GM23248 (cell line): ENCODE data around the gene ASAP2. TPM values are rescaled to one million over a fixed set of nuclear protein-coding genes. Genes with fewer than 3 reads are reported as not detected.

Source experiments
- DNase-seq: peaks from one replicate; pipeline ENCODE4 v3.0.0-alpha.2; 2015
- H2AFZ ChIP-seq: fragments of 200-600 bp; sonication (generic); 2 replicates; pipeline ENCODE4 v1.6.1; 2016; ENCODE audit warnings: antibody characterized with exemption
- H3F3A ChIP-seq: fragments of 200-600 bp; sonication (generic); 2 replicates; pipeline ENCODE4 v1.6.1; 2016; ENCODE audit warnings: mild to moderate bottlenecking, antibody characterized with exemption, mixed run types; ENCODE audit not compliant: insufficient read depth
- H3K27ac ChIP-seq: fragments of 200-600 bp; sonication (generic); 2 replicates; pipeline ENCODE4 v1.5.1; 2016; ENCODE audit warnings: mild to moderate bottlenecking
- H3K27me3 ChIP-seq: fragments of 200-600 bp; sonication (generic); replicated peaks from 2 replicates; pipeline ENCODE4 v1.6.1; 2016; ENCODE audit warnings: mild to moderate bottlenecking; ENCODE audit not compliant: insufficient read depth
- H3K36me3 ChIP-seq: fragments of 200-600 bp; sonication (generic); 2 replicates; pipeline ENCODE4 v1.6.1; 2016; ENCODE audit warnings: low read depth, mild to moderate bottlenecking
- H3K4me1 ChIP-seq: fragments of 200-600 bp; sonication (generic); 2 replicates; pipeline ENCODE4 v1.6.1; 2016; ENCODE audit warnings: mild to moderate bottlenecking; ENCODE audit not compliant: insufficient read depth
- H3K4me2 ChIP-seq: fragments of 200-600 bp; sonication (generic); one replicate; pipeline ENCODE4 v1.6.1; 2016; ENCODE audit warnings: mild to moderate bottlenecking; ENCODE audit not compliant: unreplicated experiment
- H3K4me3 ChIP-seq: fragments of 200-600 bp; sonication (generic); 2 replicates; pipeline ENCODE4 v1.5.1; 2016; ENCODE audit warnings: mild to moderate bottlenecking
- H3K79me2 ChIP-seq: fragments of 200-600 bp; sonication (generic); 2 replicates; pipeline ENCODE4 v1.6.1; 2016; ENCODE audit warnings: mild to moderate bottlenecking; ENCODE audit not compliant: insufficient read depth
- H3K9ac ChIP-seq: fragments of 200-600 bp; sonication (generic); 2 replicates; pipeline ENCODE4 v1.6.1; 2016; ENCODE audit warnings: mild to moderate bottlenecking
- H3K9me2 ChIP-seq: fragments of 200-600 bp; sonication (generic); 2 replicates; pipeline ENCODE4 v1.6.1; 2016; ENCODE audit warnings: mixed run types, mild to moderate bottlenecking, moderate library complexity; ENCODE audit not compliant: insufficient read depth
- H3K9me3 ChIP-seq: fragments of 200-600 bp; sonication (generic); one replicate; pipeline ENCODE4 v1.6.1; 2017; ENCODE audit warnings: low read depth
- H4K20me1 ChIP-seq: fragments of 200-600 bp; sonication (generic); 2 replicates; pipeline ENCODE4 v1.6.0; 2016; ENCODE audit not compliant: insufficient read depth
- EZH2 ChIP-seq: fragments of 200-600 bp; sonication (generic); IDR thresholded peaks from 2 replicates; pipeline ENCODE4 v1.6.1; 2018; ENCODE audit warnings: antibody characterized with exemption, mild to moderate bottlenecking; ENCODE audit not compliant: insufficient read depth, poor library complexity, severe bottlenecking
- EZH2phosphoT487 ChIP-seq: fragments of 200-600 bp; sonication (generic); IDR thresholded peaks from 2 replicates; pipeline ENCODE4 v1.6.1; 2018; ENCODE audit warnings: antibody characterized with exemption, moderate library complexity, mild to moderate bottlenecking, low read depth; ENCODE audit not compliant: insufficient read depth
- WGBS, 2 experiments: methylation state at CpG; one replicate each; pipeline ENCODE4 v1.1.6; 2015 to 2017; ENCODE audit warnings: low lambda C conversion rate in 2 of 2, low coverage in 1 of 2; ENCODE audit errors: missing lambda C conversion rate in 2 of 2; 5-methylcytosine and 5-hydroxymethylcytosine counted together
- in situ Hi-C: fragments of 300-500 bp; cut with MboI; formaldehyde crosslinking; loops from 2 replicates; pipeline ENCODE4 v1.15.0; 2020
- polyA plus RNA-seq: library from polyadenylated mRNA; unstranded; fragments of >200 nt; fragmentation: Nextera tagmentation; extraction: Ambion mirVana; gene quantifications from 2 replicates; pipeline ENCODE4 v1.2.1, GENCODE V29; 2016
- total RNA-seq: library from RNA; depleted of rRNA; stranded (reverse); fragments of >200 nt; shearing (Covaris generic); gene quantifications from 2 replicates; pipeline ENCODE4 v1.2.3, GENCODE V29; 2014

Gene ASAP2
- total and polyA plus RNA-seq, 2 experiments from 2014 or later: 8.8 to 49.6 TPM

DNA sequence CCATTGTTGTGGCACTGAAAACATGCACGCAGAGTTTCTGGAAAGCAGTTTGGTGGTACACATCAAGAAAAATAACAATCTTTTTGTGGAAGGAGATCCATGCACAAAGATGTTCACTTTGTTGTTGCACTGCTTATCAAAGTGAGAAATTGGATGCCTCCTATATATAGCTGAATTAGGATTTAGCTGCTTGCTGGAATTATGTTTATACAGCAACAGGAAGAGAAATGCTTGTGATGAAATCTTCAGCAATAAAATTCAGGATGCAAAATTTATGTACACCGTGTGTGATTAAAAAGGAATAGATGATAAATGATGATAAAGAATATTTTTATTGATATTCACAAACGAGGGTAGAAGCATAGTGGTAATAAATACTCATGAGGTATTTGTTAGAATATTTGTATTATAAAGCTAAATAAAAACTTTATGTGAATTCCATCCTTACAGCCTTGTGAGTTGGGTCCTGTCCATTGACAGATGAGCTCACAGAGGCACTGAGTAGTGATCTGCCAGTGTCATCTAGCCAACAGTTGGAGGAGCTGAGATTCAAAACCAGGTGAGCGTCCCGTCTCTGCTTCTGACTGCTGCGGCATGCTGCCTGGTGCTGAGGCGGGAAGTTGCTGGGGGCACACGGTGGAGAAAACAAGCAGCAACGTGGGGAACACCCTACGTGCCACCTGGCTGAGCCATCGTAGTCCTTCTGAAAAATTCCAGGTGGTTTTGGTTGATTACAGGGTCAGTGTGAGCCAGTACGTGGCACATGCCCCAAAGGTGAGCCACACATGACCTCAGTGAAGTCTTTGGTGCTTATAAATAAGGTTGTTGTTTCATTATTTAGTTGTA lies 80.2 kb downstream of the ASAP2 start:
- H3F3A ChIP-seq: peaks cover 72% of the 10 kb centered on the region
- H3K9me3 ChIP-seq: no peaks in the 10 kb centered on the region
- no peaks in the 10 kb centered on the region for H3K9me2 ChIP-seq
- 82% methylated on average over 12 of the region's 12 CpGs for WGBS, 2 experiments
- in situ Hi-C loops: no loop called here
- H3K27ac ChIP-seq: peak overlapping the region; percentile 98
- H3K4me3 ChIP-seq: no peak overlapping the region
- TF ChIP-seq EZH2phosphoT487: no peak
- no peak for TF ChIP-seq EZH2
- H3K9ac ChIP-seq: peak overlapping the region; percentile 57
- H3K4me1 ChIP-seq: peaks cover 49% of the 10 kb centered on the region
- H3K4me2 ChIP-seq: peak overlapping the region; percentile 27
- peaks cover 82% of the 10 kb centered on the region for H3K79me2 ChIP-seq
- no peaks in the 10 kb centered on the region for H4K20me1 ChIP-seq
- no peaks in the 10 kb centered on the region for H3K27me3 ChIP-seq
- H3K36me3 ChIP-seq: peaks cover 24% of the 10 kb centered on the region; the same call in 1 of the 2 replicates
- DNase-seq: peak; percentile 32
- H2AFZ ChIP-seq: no peak overlapping the region

- Histone ChIP-seq H3F3A (peaks cover 72% of the 10 kb centered on the region), H3K4me1 (peaks cover 49% of the 10 kb centered on the region), H4K20me1 (no peaks in the 10 kb centered on the region), H3K9me2 (no peaks in the 10 kb centered on the region), H3K9me3 (no peaks in the 10 kb centered on the region), H3K79me2 (peaks cover 82% of the 10 kb centered on the region), H3K27ac (peak overlapping the region; percentile 98), H2AFZ (no peak overlapping the region), H3K27me3 (no peaks in the 10 kb centered on the region), H3K4me2 (peak overlapping the region; percentile 72), H3K36me3 (0 out of 2 replicates have a peak, but pooled peaks cover 18% of the 10 kb centered on the region), H3K4me3 (peak overlapping the region; percentile 43), H3K9ac (peak overlapping the region; percentile 80)
- no peak for TF ChIP-seq EZH2phosphoT487
- no peak for TF ChIP-seq EZH2
- DNase-seq: peak; percentile 99
- 31 to 33% methylated on average over 15 of the region's 15 CpGs for WGBS, 2 experiments
- in situ Hi-C loops: no loop called here
Measured at GRCh38 chr2:9287400-9288045, 80.9 kb downstream of the ASAP2 start.

DNA sequence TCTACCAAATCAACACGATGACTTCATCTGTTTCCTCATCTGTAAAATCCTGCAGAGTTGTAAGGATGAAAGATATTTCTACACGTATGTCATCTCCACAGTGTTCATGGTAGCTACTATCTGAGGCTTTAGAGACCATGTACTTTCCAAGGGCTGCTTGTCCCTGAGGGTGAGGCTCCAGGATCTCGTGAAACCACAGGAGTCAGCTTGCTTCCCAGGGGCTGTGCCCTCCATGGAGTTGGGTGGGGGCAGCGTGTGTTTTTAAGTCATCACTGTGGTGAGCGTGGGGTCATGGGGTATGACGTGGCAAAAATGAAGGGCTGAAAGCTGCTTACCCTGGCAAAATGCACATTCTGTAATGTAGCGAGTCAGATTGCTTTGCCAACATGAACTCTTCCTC lies 81.6 kb downstream of the ASAP2 start:
- Histone ChIP-seq H3K79me2 (peaks cover 82% of the 10 kb centered on the region), H3K9ac (peak overlapping the region; percentile 80), H2AFZ (no peak overlapping the region), H3K9me2 (no peaks in the 10 kb centered on the region), H3K9me3 (no peaks in the 10 kb centered on the region), H3K27ac (peak overlapping the region; percentile 98), H3K27me3 (no peaks in the 10 kb centered on the region), H3K4me3 (peak overlapping the region; percentile 43), H3F3A (peaks cover 79% of the 10 kb centered on the region), H4K20me1 (no peaks in the 10 kb centered on the region), H3K4me1 (peaks cover 49% of the 10 kb centered on the region), H3K36me3 (0 out of 2 replicates have a peak, but pooled peaks cover 12% of the 10 kb centered on the region), H3K4me2 (peak overlapping the region; percentile 72)
- no peak for TF ChIP-seq EZH2
- no peak for TF ChIP-seq EZH2phosphoT487
- 20 to 21% methylated on average over 7 of the region's 7 CpGs for WGBS, 2 experiments
- in situ Hi-C loops: no loop called here
- DNase-seq: peak; percentile 89

GRCh38 chr2:9288681-9289338 lies 82.2 kb downstream of the ASAP2 start:
- Histone ChIP-seq H3K4me1 (peaks cover 49% of the 10 kb centered on the region), H3K79me2 (peaks cover 82% of the 10 kb centered on the region), H3K9me2 (no peaks in the 10 kb centered on the region), H3F3A (peaks cover 79% of the 10 kb centered on the region), H3K9me3 (no peaks in the 10 kb centered on the region), H2AFZ (no peak overlapping the region), H3K4me2 (peak overlapping the region; percentile 72), H3K36me3 (0 out of 2 replicates have a peak, but pooled peaks cover 11% of the 10 kb centered on the region), H3K9ac (peak overlapping the region; percentile 80), H3K27ac (peak overlapping the region; percentile 98), H3K27me3 (no peaks in the 10 kb centered on the region), H3K4me3 (peak overlapping the region; percentile 43), H4K20me1 (no peaks in the 10 kb centered on the region)
- WGBS, 2 experiments: 76 to 81% methylated on average over 5 of the region's 5 CpGs
- DNase-seq: peak; percentile 81
- TF ChIP-seq EZH2phosphoT487 (no peak), EZH2 (no peak)
- in situ Hi-C loops: no loop called here
